ENCODE data around the gene PAXX.

Gene PAXX

GRCh38 chr9:136953771-136954269 lies 38.4 kb upstream of the PAXX start:
- no peak for DNase-seq (ENCODE audit: low spot score)

GRCh38 chr9:136954270-136955083 lies 37.7 kb upstream of the PAXX start:
- no peak for DNase-seq (ENCODE audit: low spot score)

GRCh38 chr9:136955202-136955942 lies 36.9 kb upstream of the PAXX start:
- no peak for DNase-seq (ENCODE audit: low spot score)

- DNase-seq (ENCODE audit: low spot score): no peak
Measured at GRCh38 chr9:136955943-136956335, 36.3 kb upstream of the PAXX start.

GRCh38 chr9:136956604-136957003 lies 35.6 kb upstream of the PAXX start:
- no peak for DNase-seq (ENCODE audit: low spot score)

GRCh38 chr9:136957461-136957860 lies 34.8 kb upstream of the PAXX start:
- DNase-seq (ENCODE audit: low spot score): no peak

- DNase-seq (ENCODE audit: low spot score): no peak
Measured at GRCh38 chr9:136957901-136958300, 34.3 kb upstream of the PAXX start.

GRCh38 chr9:136958473-136958872 lies 33.7 kb upstream of the PAXX start:
- DNase-seq (ENCODE audit: low spot score): no peak

GRCh38 chr9:136958898-136959850 lies 33.0 kb upstream of the PAXX start:
- DNase-seq (ENCODE audit: low spot score): no peak

- no peak for DNase-seq (ENCODE audit: low spot score)
Measured at GRCh38 chr9:136960212-136960937, 31.8 kb upstream of the PAXX start.

- DNase-seq (ENCODE audit: low spot score): no peak
Measured at GRCh38 chr9:136960938-136961275, 31.3 kb upstream of the PAXX start.

GRCh38 chr9:136961279-136962065 lies 30.8 kb upstream of the PAXX start:
- DNase-seq (ENCODE audit: low spot score): no peak

- DNase-seq (ENCODE audit: low spot score): no peak
Measured at GRCh38 chr9:136962163-136962562, 30.1 kb upstream of the PAXX start.

- DNase-seq (ENCODE audit: low spot score): no peak
Measured at GRCh38 chr9:136962701-136963248, 29.4 kb upstream of the PAXX start.

- DNase-seq (ENCODE audit: low spot score): no peak
Measured at GRCh38 chr9:136963341-136963740, 28.9 kb upstream of the PAXX start.

- no peak for DNase-seq (ENCODE audit: low spot score)
Measured at GRCh38 chr9:136963751-136964150, 28.5 kb upstream of the PAXX start.

GRCh38 chr9:136964171-136964689 lies 28.0 kb upstream of the PAXX start:
- no peak for DNase-seq (ENCODE audit: low spot score)

GRCh38 chr9:136964833-136965422 lies 27.3 kb upstream of the PAXX start:
- no peak for DNase-seq (ENCODE audit: low spot score)

GRCh38 chr9:136965771-136966484 lies 26.3 kb upstream of the PAXX start:
- DNase-seq (ENCODE audit: low spot score): no peak
